GM18526 (cell line): Measurements from ENCODE around the gene CAPRIN2.

Experiments used
- POLR2A ChIP-seq: IDR thresholded peaks from 3 replicates; pipeline ENCODE4 v1.6.1; 2011; ENCODE audit not compliant: insufficient read length; ENCODE audit errors: extremely low read depth

Gene CAPRIN2, protein sequence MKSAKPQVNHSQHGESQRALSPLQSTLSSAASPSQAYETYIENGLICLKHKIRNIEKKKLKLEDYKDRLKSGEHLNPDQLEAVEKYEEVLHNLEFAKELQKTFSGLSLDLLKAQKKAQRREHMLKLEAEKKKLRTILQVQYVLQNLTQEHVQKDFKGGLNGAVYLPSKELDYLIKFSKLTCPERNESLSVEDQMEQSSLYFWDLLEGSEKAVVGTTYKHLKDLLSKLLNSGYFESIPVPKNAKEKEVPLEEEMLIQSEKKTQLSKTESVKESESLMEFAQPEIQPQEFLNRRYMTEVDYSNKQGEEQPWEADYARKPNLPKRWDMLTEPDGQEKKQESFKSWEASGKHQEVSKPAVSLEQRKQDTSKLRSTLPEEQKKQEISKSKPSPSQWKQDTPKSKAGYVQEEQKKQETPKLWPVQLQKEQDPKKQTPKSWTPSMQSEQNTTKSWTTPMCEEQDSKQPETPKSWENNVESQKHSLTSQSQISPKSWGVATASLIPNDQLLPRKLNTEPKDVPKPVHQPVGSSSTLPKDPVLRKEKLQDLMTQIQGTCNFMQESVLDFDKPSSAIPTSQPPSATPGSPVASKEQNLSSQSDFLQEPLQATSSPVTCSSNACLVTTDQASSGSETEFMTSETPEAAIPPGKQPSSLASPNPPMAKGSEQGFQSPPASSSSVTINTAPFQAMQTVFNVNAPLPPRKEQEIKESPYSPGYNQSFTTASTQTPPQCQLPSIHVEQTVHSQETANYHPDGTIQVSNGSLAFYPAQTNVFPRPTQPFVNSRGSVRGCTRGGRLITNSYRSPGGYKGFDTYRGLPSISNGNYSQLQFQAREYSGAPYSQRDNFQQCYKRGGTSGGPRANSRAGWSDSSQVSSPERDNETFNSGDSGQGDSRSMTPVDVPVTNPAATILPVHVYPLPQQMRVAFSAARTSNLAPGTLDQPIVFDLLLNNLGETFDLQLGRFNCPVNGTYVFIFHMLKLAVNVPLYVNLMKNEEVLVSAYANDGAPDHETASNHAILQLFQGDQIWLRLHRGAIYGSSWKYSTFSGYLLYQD

GRCh38 chr12:30754750-30755394 lies at the start of gene CAPRIN2:
TSS of gene CAPRIN2 (minus strand) at chr12:30754951. CDS start at chr12:30753520, 1,431 bp downstream.
- TF ChIP-seq POLR2A: peak; percentile 68

DNA sequence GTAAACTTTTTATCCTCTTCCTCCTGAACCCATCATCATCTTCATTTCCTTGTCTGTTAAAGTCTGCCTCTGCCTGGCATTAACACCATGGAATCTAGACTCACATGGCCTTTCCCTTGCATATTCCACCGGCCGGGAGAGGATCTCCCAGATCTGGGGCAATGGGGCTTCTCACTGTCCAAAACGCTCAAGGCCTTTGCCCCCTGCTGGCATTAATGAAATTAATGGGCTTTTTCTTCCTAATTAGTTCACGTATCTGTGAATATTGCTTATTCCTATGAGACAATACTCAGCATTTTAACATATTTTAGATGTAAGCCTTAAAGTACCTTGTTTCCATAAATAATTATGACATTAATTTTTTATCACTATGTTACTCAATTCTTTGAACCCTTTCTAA lies 42.9 kb upstream of the CAPRIN2 start:
- no peak for TF ChIP-seq POLR2A

GRCh38 chr12:30796891-30797371 lies 42.2 kb upstream of the CAPRIN2 start:
- TF ChIP-seq POLR2A: no peak

DNA sequence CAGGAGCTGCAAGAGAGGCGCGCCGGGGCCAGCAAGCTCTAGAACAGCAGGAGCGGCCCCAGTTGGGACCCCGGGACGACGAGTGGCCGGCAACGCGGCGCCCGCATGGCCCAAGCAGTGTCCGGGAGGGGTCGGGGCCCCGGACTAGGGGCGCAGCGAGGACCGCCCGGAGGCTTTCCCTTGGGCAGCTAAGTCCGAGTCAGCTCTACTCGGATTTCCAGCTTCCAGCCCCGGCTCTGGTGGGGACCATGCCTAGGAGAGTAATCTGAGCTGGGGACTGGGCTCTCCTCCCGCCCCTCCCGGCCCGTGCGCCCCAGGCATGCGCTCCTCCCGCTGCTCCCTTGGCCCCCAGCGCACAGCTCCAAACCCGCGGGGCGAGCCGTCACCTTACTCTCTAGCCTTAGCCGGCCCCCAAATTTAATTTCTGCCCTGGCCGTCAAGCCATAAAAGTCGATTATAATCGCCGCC lies 41.6 kb upstream of the CAPRIN2 start:
- TF ChIP-seq POLR2A: no peak

GRCh38 chr12:30795410-30796312 lies 40.9 kb upstream of the CAPRIN2 start:
- no peak for TF ChIP-seq POLR2A

GRCh38 chr12:30794591-30795409 lies 40.0 kb upstream of the CAPRIN2 start:
- TF ChIP-seq POLR2A: no peak

GRCh38 chr12:30794020-30794419 lies 39.3 kb upstream of the CAPRIN2 start:
- no peak for TF ChIP-seq POLR2A

- no peak for TF ChIP-seq POLR2A
Observed at GRCh38 chr12:30792648-30793499, 38.1 kb upstream of the CAPRIN2 start.

GRCh38 chr12:30792085-30792484 lies 37.3 kb upstream of the CAPRIN2 start:
- no peak for TF ChIP-seq POLR2A

DNA sequence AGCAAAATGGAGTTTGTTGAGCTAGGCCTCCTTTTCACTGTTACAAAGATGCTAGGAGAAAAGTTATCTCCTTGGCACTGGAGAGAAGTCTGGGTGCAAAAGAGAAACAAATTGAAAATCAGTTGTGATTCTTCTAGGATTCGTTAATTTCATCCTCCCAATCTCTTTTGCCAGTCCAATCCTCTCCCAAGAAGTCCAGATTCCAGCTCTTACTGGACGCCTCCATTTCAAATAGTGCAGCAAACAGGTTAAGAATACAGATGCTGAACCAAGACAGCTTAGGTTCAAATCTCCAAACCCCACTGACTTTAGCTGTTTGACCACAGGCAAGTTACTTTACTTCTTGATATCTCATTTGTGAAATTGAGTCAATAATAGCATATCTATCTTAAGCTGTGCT lies 34.0 kb upstream of the CAPRIN2 start:
- TF ChIP-seq POLR2A: no peak

GRCh38 chr12:30785630-30786029 lies 30.9 kb upstream of the CAPRIN2 start:
- TF ChIP-seq POLR2A: no peak

DNA sequence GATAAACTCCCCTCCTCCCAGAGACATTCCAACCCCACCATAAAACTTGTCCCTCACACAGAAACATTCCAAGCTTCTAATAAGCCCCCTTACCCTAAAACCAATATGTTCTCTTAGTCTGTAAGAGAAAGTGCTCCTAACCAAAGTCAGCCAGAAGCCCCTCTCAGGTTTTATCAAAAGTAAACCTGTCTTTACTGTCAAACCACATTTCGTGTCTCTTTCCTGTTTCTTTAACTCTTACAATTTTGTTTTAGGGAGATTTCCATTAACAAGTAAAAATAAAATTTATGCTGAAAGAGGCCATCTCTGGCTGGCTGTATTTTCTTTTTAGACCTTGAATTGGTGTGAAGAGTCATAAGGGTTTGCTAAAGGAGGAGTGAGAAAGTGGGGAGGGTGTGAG lies 29.8 kb upstream of the CAPRIN2 start:
- no peak for TF ChIP-seq POLR2A

GRCh38 chr12:30783946-30784345 lies 29.2 kb upstream of the CAPRIN2 start:
- TF ChIP-seq POLR2A: no peak
